Dedifferentiated amniotic fluid mesenchymal stem cell (primary cell): Measurements from ENCODE around the gene ING1.
"Not testable (repeated sequence)": the region's sequence is repeated elsewhere in the genome, so short reads cannot be mapped to it uniquely, and the experiment has no call there.

ENCODE experiments used
- DNase-seq: peaks from one replicate; pipeline ENCODE4 v3.0.0-alpha.2; 2016; ENCODE audit errors: extremely low spot score

Gene ING1, protein sequence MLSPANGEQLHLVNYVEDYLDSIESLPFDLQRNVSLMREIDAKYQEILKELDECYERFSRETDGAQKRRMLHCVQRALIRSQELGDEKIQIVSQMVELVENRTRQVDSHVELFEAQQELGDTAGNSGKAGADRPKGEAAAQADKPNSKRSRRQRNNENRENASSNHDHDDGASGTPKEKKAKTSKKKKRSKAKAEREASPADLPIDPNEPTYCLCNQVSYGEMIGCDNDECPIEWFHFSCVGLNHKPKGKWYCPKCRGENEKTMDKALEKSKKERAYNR

GRCh38 chr13:110713642-110713952, at the start of gene ING1:
Gene ING1 (plus strand): TSS chr13:110713700. CDS start chr13:110714150, 450 bp downstream.
- no peak for DNase-seq

DNA sequence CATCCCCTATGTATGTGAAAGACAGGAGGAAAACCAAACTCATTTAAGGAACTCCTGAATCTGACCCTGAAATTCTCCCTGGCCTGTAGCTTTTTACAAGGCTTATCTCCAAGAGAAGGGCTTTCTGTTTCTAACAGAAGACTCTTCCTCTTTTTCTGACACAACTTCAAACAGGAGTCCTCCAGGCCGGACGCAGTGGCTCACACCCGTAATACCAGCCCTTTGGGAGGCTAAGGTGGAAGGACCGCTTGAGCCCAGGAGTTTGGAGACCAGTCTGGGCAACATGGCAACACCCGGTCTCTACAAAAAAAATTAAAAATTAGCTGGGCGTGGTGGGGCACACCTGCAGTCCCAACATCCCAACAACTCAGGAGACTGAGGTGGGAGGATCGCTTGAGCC, 49.5 kb upstream of the ING1 start:
- DNase-seq: no peak

GRCh38 chr13:110664673-110665072, 48.8 kb upstream of the ING1 start:
- DNase-seq: no peak

GRCh38 chr13:110665491-110666254, 47.8 kb upstream of the ING1 start:
- no peak for DNase-seq

DNA sequence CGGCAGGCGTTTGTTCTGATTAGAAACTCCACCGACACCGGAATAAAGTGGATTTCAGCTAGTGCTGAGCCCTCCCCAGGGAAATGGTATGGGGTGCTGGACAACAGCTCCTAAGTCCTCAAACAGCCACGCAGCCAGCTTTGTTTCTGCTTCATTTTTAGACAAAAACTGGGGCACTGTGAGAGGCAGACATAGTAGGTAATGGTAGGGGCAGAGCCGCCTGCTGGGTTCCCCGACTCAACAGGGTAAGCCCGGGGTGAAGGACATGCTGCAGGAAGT, 47.3 kb upstream of the ING1 start:
- no peak for DNase-seq

DNA sequence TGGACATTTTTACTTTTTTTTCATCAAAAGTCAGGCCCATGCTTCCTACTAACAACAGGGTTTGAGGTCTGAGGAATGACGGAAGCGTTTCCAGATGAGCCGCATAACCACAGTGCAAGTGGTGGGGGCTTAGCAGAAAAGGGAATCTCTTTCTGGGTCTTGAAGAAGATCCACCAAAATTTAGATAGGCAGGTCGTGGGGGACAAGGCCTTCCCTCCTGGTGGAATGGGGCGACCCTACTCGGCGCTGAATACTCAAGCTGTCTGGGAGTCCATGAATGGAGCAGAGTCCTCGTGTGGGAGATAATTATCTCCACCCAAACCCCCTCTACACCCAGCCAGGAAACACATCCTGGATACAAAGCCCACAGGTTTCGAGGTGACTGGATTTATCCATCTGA, 44.5 kb upstream of the ING1 start:
- no peak for DNase-seq

- not testable (repeated sequence) for DNase-seq
Measured at GRCh38 chr13:110669814-110670213, 43.7 kb upstream of the ING1 start.

- no peak for DNase-seq
Measured at GRCh38 chr13:110676595-110677587, 36.6 kb upstream of the ING1 start.

- DNase-seq: no peak
Measured at GRCh38 chr13:110677731-110678545, 35.6 kb upstream of the ING1 start.

GRCh38 chr13:110680852-110681251, 32.6 kb upstream of the ING1 start:
- DNase-seq: no peak

DNA sequence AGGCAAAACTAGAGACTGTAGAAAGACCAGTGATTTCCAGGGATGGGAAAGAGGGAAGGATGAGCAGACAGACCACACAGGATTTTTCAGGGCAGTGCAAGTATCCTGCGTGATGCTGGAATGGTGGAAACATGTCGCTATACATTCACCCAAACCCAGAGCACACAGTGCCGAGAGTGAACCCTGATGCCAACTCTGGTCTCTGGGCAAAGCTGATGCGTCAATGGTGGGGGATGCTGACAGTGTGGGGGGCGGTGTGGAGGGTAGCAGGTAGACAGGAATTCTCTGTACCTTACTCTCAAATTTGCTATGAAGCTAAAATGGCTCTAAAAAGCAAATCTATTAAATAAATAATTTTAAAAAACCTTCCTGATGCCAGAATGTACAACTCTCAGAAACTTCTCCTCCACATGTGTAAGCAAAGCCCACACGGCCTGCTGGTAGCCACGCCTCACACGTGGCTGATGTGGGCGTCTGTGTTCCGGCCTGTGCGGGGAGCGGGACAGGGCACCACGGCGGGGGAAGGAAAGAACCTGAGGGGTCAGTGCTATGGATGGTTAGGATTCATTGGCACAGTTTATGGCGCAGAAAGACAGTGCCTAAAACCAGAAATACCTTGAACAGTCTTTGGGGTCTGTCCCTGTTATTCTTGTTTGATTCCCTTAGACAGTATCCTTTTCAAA, 31.5 kb upstream of the ING1 start:
- DNase-seq: no peak

DNA sequence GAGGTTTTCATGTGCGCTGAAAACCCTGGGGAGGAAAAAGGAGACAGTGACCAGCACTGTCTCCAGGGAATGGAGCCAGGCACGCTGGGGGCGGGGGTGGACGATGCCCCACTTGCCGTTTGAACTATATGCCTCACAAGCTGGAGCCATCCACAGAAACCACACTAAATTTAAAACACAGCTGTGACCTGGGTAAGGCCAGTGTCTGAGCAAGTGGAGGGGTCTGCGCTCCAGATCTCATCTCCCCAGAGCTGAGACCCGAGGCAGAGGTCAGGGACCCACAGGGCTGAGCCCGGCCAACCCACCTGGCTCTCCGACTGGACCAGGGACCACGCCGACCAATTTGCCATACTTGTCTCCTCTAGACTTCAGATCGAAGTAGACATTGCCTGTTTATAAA, 30.8 kb upstream of the ING1 start:
- no peak for DNase-seq

DNA sequence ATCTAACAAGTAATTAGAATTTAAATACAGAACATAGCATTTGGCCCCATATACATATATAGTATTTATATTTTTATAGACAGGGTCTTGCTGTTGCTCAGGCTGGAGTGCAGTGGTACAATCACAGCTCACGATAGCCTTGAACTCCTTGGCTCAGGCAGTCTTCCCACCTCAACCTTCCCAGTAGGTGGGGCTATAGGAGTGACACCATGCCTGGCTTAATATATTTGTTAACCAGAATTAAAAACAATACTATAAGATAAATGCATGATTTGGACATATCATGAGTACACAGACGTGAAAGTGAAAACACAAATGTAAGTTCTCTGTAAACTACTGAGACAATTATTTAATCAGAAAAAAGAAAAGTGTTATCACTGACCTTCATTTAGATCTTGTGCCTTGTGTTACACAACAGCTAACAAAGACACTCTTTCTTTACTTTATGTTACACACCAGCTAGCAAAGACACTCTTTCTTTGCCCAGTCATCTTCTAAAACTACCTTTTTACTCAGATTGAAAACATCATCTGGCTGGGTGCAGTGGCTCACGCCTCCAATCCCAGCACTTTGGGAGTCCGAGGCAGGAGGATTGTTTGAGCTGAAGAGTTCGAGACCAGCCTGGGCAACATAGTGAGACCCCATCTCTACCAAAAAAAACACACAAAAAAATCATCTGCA, 30.2 kb upstream of the ING1 start:
- DNase-seq: no peak

DNA sequence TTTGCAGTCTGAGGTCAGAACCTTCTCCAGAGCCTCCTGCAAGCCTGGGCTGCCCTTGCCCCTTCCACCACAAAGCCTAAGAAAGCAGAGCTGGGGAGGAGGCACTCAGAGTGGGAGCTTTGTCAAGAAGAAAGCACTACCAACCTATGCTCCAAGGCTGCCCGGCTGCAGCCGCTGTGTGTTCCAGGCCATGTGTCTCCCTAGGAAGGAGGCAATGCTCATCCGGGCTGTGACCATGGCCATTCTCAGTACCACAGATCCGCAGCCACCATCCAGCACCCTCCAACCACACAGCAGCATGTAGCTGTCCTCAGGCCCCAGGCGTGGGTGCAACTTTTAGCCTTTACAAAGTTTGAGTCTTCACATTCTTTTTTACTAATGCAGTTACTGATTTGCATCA, 29.6 kb upstream of the ING1 start:
- DNase-seq: no peak

GRCh38 chr13:110684388-110685056, 29.0 kb upstream of the ING1 start:
- DNase-seq: no peak

DNA sequence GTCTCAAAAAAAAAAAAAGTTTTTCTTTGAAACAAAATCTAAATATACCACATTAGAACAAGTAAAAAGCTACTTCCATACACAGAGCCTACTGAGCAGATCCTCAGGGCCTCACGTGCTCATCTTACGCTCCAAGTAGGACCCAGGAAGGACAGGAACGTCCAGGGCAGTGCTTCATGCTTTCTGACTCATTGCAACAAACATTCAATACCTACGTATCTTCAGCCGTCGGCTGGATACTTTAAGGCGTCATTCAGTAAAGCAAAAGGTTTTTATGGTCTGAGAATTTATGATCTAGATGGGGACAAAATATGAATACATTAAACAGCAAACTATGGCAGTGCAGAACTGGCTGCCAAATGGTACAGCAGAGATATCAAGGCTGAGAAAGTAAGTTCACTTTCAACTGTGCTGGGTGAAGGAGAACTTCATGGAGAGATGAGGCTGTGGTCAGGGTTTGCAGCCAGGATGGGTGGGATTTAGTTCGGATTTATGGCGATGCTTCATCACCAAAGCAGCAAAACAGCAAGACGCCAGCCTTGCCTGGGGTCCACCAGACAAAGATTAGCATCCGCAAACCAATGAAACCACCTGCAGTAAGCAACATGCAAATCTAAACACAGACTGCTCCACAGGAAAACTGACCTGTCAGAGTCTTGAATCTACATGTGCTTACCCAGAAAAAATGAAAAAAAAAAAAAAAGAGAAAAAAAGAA, 28.0 kb upstream of the ING1 start:
- peak; percentile 31 for DNase-seq

- no peak for DNase-seq
Measured at GRCh38 chr13:110687736-110688135, 25.8 kb upstream of the ING1 start.

GRCh38 chr13:110689041-110689440, 24.5 kb upstream of the ING1 start:
- no peak for DNase-seq

DNA sequence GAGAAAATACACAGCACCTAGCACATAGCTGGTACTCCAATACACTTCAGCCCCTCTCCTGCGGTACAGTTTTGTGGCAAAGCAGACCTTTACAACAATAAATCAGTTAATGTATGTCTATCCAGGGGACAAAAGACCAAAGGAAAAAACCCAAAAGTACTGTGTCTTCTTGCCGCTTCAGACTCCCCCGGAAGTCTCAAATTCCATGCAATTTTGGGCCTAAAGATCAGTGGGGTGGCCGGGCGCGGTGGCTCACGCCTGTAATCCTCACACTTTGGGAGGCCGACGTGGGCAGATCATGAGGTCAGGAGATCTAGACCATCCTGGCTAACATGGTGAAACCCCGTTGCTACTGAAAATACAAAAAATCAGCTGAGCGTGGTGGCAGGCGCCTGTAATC, 23.8 kb upstream of the ING1 start:
- no peak for DNase-seq
